ENCODE measurements around the gene METTL17. TPM values are rescaled to one million over a fixed set of nuclear protein-coding genes. Genes with fewer than 3 reads are reported as not detected.

METTL17 gene
- total and polyA plus RNA-seq, 2 of the 8 experiments (the other 6 are each of a cell fraction or from before 2014, with no cell fraction given), result 73.8 to 138 TPM

DNA sequence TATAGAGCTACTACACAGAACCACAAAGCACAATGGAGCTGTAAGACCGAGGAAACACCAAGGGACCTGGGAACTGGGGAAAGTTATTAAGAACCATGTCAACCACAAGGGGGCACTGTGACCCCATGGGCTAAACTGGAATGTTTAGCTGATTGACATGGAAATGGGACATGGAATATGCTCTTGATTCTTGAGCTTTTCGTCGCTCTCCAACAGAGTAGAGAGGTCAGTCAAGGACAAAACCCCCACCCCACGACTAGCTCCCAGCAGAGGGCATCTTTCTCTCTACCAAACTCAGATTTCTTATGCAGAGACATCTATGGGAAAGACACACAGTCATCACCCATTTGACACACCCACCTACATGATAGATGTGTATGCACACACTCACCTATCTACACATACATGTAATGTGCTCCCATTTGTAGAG, 25.0 kb downstream of the METTL17 start (continued):
- TF ChIP-seq, protein P1, sequence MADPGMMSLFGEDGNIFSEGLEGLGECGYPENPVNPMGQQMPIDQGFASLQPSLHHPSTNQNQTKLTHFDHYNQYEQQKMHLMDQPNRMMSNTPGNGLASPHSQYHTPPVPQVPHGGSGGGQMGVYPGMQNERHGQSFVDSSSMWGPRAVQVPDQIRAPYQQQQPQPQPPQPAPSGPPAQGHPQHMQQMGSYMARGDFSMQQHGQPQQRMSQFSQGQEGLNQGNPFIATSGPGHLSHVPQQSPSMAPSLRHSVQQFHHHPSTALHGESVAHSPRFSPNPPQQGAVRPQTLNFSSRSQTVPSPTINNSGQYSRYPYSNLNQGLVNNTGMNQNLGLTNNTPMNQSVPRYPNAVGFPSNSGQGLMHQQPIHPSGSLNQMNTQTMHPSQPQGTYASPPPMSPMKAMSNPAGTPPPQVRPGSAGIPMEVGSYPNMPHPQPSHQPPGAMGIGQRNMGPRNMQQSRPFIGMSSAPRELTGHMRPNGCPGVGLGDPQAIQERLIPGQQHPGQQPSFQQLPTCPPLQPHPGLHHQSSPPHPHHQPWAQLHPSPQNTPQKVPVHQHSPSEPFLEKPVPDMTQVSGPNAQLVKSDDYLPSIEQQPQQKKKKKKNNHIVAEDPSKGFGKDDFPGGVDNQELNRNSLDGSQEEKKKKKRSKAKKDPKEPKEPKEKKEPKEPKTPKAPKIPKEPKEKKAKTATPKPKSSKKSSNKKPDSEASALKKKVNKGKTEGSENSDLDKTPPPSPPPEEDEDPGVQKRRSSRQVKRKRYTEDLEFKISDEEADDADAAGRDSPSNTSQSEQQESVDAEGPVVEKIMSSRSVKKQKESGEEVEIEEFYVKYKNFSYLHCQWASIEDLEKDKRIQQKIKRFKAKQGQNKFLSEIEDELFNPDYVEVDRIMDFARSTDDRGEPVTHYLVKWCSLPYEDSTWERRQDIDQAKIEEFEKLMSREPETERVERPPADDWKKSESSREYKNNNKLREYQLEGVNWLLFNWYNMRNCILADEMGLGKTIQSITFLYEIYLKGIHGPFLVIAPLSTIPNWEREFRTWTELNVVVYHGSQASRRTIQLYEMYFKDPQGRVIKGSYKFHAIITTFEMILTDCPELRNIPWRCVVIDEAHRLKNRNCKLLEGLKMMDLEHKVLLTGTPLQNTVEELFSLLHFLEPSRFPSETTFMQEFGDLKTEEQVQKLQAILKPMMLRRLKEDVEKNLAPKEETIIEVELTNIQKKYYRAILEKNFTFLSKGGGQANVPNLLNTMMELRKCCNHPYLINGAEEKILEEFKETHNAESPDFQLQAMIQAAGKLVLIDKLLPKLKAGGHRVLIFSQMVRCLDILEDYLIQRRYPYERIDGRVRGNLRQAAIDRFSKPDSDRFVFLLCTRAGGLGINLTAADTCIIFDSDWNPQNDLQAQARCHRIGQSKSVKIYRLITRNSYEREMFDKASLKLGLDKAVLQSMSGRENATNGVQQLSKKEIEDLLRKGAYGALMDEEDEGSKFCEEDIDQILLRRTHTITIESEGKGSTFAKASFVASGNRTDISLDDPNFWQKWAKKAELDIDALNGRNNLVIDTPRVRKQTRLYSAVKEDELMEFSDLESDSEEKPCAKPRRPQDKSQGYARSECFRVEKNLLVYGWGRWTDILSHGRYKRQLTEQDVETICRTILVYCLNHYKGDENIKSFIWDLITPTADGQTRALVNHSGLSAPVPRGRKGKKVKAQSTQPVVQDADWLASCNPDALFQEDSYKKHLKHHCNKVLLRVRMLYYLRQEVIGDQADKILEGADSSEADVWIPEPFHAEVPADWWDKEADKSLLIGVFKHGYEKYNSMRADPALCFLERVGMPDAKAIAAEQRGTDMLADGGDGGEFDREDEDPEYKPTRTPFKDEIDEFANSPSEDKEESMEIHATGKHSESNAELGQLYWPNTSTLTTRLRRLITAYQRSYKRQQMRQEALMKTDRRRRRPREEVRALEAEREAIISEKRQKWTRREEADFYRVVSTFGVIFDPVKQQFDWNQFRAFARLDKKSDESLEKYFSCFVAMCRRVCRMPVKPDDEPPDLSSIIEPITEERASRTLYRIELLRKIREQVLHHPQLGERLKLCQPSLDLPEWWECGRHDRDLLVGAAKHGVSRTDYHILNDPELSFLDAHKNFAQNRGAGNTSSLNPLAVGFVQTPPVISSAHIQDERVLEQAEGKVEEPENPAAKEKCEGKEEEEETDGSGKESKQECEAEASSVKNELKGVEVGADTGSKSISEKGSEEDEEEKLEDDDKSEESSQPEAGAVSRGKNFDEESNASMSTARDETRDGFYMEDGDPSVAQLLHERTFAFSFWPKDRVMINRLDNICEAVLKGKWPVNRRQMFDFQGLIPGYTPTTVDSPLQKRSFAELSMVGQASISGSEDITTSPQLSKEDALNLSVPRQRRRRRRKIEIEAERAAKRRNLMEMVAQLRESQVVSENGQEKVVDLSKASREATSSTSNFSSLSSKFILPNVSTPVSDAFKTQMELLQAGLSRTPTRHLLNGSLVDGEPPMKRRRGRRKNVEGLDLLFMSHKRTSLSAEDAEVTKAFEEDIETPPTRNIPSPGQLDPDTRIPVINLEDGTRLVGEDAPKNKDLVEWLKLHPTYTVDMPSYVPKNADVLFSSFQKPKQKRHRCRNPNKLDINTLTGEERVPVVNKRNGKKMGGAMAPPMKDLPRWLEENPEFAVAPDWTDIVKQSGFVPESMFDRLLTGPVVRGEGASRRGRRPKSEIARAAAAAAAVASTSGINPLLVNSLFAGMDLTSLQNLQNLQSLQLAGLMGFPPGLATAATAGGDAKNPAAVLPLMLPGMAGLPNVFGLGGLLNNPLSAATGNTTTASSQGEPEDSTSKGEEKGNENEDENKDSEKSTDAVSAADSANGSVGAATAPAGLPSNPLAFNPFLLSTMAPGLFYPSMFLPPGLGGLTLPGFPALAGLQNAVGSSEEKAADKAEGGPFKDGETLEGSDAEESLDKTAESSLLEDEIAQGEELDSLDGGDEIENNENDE (IDR thresholded peaks at IDR 0.05; ENCODE audit: insufficient replicate concordance, low read length), result no peak
- peak; percentile 85 for TF ChIP-seq TEAD4 (IDR thresholded peaks at IDR 0.05; ENCODE audit: low read depth, low read length)
- no peak for TF ChIP-seq MAFK (IDR thresholded peaks at IDR 0.05; ENCODE audit: low read depth, low read length)
- TF ChIP-seq RFX5 (IDR thresholded peaks at IDR 0.05; ENCODE audit: borderline replicate concordance, low read depth, low read length), result no peak
- TF ChIP-seq CREB1 (IDR thresholded peaks at IDR 0.05), result 0 out of 2 replicates have a peak, but pooled peaks have one; percentile 15
- peak; percentile 68; the same call in 1 of the 2 replicates for TF ChIP-seq SP1 (IDR thresholded peaks at IDR 0.05; ENCODE audit: low read depth, low read length)
- peak in 1 of 2 experiments; percentile 54; a peak in 1 of 4 replicates for TF ChIP-seq SIN3A (conservative IDR thresholded peaks at IDR 0.05 in 1 of 2, IDR thresholded peaks at IDR 0.05 in 1 of 2; ENCODE audit: low read depth in 1 of 2, low read length in 2 of 2)
